Activated CD4-positive, alpha-beta T cell treated with anti-CD3 and anti-CD28 coated beads for 36 hours (primary cell): Measurements from ENCODE around the gene CORO2A. TPM values are rescaled to one million over a fixed set of nuclear protein-coding genes. Genes with fewer than 3 reads are reported as not detected.

ENCODE experiments used
- ATAC-seq: fragments of 200-7000 bp; cut with Tn5 transposase; one replicate; pipeline ENCODE4 v1.10.0; 2021; ENCODE audit warnings: mild to moderate bottlenecking, moderate library complexity
- CTCF ChIA-PET: fragments of 350-600 bp; sonication (Branson Sonifier 250); formaldehyde crosslinking; loops from one replicate; lab custom pipeline; 2021; ENCODE audit warnings: antibody characterized with exemption; lab: Charles Lee
- POLR2A ChIA-PET: fragments of 350-600 bp; sonication (Branson Sonifier 250); formaldehyde crosslinking; loops from one replicate; lab custom pipeline; 2021; ENCODE audit warnings: antibody characterized with exemption, inconsistent platforms; lab: Charles Lee
- DNase-seq: peaks from one replicate; pipeline ENCODE4 v3.0.0-alpha.2; 2020
- H3K27ac Mint-ChIP-seq: one replicate; pipeline ENCODE4 v1.8.0; 2021; ENCODE audit warnings: mixed read lengths
- H3K27me3 Mint-ChIP-seq: one replicate; pipeline ENCODE4 v1.8.0; 2021; ENCODE audit warnings: mixed read lengths
- H3K36me3 Mint-ChIP-seq: one replicate; pipeline ENCODE4 v1.8.0; 2021; ENCODE audit warnings: low read depth, mixed read lengths
- H3K4me1 Mint-ChIP-seq: one replicate; pipeline ENCODE4 v1.8.0; 2021; ENCODE audit warnings: mixed read lengths
- H3K4me3 Mint-ChIP-seq: one replicate; pipeline ENCODE4 v1.8.0; 2021; ENCODE audit warnings: mild to moderate bottlenecking, moderate library complexity, mixed read lengths
- H3K9me3 Mint-ChIP-seq: one replicate; pipeline ENCODE4 v1.8.0; 2021; ENCODE audit warnings: low read depth, mixed read lengths
- intact Hi-C, 2 experiments: fragments of 100-400 bp; cut with DNase I in 1 of 2; cut with micrococcal nuclease in 1 of 2; formaldehyde crosslinking; loops; one replicate each; pipeline versions ENCODE4 v1.14.2 to v1.15.1; 2022 to 2024; cut with DNase I, micrococcal nuclease
- total RNA-seq, 2 experiments: library from RNA; stranded (reverse); gene quantifications; one replicate each; pipeline ENCODE4 v1.2.3, GENCODE V29; 2021

Gene CORO2A, protein sequence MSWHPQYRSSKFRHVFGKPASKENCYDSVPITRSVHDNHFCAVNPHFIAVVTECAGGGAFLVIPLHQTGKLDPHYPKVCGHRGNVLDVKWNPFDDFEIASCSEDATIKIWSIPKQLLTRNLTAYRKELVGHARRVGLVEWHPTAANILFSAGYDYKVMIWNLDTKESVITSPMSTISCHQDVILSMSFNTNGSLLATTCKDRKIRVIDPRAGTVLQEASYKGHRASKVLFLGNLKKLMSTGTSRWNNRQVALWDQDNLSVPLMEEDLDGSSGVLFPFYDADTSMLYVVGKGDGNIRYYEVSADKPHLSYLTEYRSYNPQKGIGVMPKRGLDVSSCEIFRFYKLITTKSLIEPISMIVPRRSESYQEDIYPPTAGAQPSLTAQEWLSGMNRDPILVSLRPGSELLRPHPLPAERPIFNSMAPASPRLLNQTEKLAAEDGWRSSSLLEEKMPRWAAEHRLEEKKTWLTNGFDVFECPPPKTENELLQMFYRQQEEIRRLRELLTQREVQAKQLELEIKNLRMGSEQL
- 10 to 100 TPM in 1 of 2 experiments, 1 to 10 TPM in 1; 9.7 to 10.3 TPM for total RNA-seq

DNA sequence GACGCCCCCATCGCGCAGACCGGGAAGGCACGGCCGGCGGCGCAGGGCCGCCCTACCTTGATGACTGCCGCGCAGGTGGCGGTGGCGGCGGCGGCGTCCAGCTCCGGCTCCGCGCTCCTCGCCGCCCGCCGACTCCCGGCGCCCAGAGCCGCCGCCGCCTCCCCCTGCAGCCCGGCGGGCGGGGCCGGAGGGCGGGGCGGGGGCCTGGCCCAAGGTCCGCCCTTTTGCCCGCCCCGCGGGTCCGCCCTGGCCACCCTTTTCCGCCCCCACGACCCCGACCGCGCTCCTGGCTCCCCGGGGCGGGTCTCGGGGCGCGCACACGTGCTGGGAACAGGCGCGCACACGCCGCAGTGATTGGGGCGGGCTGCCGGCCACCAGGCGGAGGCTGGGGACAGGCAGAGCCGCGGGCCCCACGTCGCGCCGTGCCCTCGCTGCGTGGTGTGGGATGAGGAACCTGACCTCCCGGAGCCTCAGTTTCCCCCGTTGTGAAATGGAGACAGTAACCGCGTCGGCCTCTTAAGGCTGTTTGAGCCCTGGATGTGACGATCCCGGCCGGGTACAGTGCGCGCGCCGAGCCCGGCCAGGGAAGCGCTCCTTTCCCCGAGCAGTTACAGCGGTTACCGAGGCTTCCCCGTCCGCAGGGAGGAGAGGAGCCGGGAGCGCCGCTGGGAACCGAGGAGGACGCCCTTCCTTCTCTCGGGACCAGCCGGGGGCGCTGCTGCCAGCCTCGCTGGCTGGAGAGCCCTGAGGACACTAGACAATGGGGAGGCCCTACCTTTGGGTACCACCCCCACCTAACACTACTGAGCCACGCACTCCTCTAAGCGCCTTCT, at the start of gene CORO2A:
Gene CORO2A, minus strand, starts transcription at position 135 of the 833 bp plus-strand sequence. CDS start 34,977 bp downstream, outside the sequence.
- ChIA-PET POLR2A (interaction anchor here (0.7 to 1.8 kb wide), 3 partner anchors 13 to 64 kb away, joined by 3 to 5 read pairs (median 4); no protein-coding TSS in a partner anchor), CTCF (interaction anchor here (0.7 to 2.3 kb wide), 10 partner anchors 12 to 136 kb away, joined by 3 to 14 read pairs (median 4); partner anchors contain the start of genes NANS, TBC1D2 and TRIM14)
- no peaks in the 10 kb centered on the region for H3K27me3 Mint-ChIP-seq
- intact Hi-C loops: loop anchor here (1.0 to 10.0 kb wide), 11 partner anchors 64 to 604 kb away; partner anchors contain the start of genes ANKS6 (in 2 of the 2), NANS (in 1 of the 2), TBC1D2 (in 1 of the 2) and TRIM14 (in 1 of the 2)
- peak within 1 kb of the TSS; percentile 65 for H3K27ac Mint-ChIP-seq
- peak; percentile 78 for ATAC-seq
- DNase-seq: peak; percentile 83
- H3K4me3 Mint-ChIP-seq: peak within 1 kb of the TSS; percentile 78
- no peaks in the 10 kb centered on the region for H3K9me3 Mint-ChIP-seq
- no peaks in the 10 kb centered on the region for H3K36me3 Mint-ChIP-seq
- H3K4me1 Mint-ChIP-seq: peaks cover 26% of the 10 kb centered on the region

DNA sequence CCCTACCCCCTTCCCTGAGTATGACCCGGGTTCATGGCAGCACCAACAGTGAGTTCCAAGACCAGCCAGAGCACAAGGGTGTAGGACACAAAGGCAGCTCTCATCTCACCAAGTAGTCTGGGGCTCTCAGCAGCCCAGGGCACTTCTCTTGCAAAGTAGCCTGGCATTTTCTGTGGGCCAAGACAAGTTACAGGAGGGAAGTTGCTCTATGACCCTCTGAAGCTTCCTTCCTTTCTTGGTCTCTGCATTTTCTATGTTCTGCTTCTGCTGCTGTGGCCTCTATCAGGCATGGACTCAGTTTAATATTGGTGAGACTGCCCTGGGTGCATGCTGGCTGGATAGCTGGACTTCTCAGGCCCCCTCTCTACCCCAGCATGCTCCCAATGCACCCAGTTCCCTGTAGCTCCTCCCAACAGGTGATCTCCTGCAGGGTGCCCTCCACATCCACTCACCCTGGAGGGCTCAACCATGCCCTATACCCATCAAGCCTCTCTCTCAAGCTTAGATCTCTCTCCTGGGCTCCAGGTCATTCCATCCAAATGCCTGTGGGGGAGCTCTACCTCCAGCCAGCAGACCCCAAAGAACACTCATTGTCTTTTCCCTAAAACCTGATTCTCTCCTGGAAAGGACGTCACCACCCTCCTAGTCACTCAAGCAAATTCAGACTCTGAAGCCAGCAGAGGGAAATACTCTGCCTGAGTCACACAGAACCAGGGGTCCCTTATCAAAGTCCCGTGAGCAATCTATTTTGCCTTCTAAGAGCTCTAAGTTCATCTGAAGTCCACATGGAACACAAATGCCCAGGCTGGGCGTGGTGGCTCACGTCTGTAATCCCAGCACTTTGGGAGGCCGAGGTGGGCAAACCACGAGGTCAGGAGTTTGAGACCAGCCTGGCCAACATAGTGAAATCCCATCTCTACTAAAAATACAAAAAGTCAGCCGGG, 49.2 kb upstream of the CORO2A start:
- ChIA-PET POLR2A (no interaction called here), CTCF (interaction anchor here (0.6 to 1.4 kb wide), 7 partner anchors 10 to 168 kb away, joined by 3 to 7 read pairs (median 3); no protein-coding TSS in a partner anchor)
- no peak overlapping the region for H3K4me3 Mint-ChIP-seq
- no peaks in the 10 kb centered on the region for H3K27me3 Mint-ChIP-seq
- H3K4me1 Mint-ChIP-seq: no peaks in the 10 kb centered on the region
- ATAC-seq: no peak
- intact Hi-C loops: no loop called here
- no peak for DNase-seq
- H3K36me3 Mint-ChIP-seq: no peaks in the 10 kb centered on the region
- no peak overlapping the region for H3K27ac Mint-ChIP-seq
- no peaks in the 10 kb centered on the region for H3K9me3 Mint-ChIP-seq

DNA sequence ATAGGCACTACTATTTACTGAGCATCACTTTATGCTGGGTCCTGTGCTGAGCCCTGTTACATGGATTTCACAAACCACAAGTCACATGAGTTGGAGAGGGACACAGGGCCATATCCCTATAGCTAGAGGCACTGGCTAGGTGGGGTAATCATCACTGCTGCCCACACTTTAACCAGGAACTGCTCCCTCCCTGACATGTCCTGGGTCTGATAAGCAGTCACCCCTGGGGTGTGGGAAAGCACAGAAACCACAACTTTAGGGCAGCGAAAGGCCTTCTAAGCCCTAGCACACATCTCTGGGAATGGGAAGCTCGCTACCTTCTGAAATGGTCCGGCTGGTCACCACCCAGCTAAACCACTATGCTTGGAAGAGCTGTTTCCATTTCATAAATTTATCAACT, 48.0 kb upstream of the CORO2A start:
- H3K4me3 Mint-ChIP-seq: no peak overlapping the region
- CTCF ChIA-PET: interaction anchor here (1.3 kb wide), 1 partner anchor 166 kb away, joined by 7 read pairs; no protein-coding TSS in a partner anchor
- DNase-seq (no peak), ATAC-seq (no peak)
- no peak overlapping the region for H3K27ac Mint-ChIP-seq
- no peaks in the 10 kb centered on the region for H3K27me3 Mint-ChIP-seq
- no peaks in the 10 kb centered on the region for H3K36me3 Mint-ChIP-seq
- intact Hi-C loops: no loop called here
- POLR2A ChIA-PET: no interaction called here
- H3K9me3 Mint-ChIP-seq: no peaks in the 10 kb centered on the region
- no peaks in the 10 kb centered on the region for H3K4me1 Mint-ChIP-seq

DNA sequence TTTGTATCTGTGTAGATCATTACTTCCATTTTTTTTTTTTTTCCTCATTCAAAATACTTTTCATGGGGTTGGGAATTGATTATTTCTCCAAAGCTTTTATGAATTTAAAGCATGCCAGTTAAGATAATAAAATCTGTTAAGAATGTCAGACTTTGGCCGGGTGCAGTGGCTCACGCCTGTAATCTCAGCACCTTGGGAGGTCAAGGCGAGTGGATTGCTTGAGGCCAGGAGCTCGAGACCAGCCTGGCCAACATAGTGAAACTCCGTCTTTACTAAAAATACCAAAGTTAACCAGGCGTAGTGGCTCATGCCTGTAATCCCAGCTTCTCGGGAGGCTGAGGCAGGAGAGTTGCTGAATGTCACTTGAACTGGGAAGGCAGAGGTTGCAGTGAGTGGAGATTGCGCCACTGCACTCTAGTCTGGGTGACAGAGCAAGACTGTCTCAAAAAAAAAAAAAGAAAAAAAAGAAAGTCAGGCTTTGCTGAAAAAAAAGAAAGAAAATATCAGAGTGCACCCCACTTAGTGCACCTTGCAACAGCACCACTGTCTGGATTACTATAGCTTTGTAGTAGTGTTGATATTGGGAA, 44.6 kb upstream of the CORO2A start:
- DNase-seq (no peak), ATAC-seq (no peak)
- intact Hi-C loops: no loop called here
- no peaks in the 10 kb centered on the region for H3K36me3 Mint-ChIP-seq
- ChIA-PET CTCF (interaction anchor here (1.1 kb wide), 1 partner anchor 52 kb away, joined by 4 read pairs; no protein-coding TSS in a partner anchor), POLR2A (interaction anchor here (0.6 to 0.9 kb wide), 2 partner anchors 56 to 271 kb away, joined by 6 to 12 read pairs; no protein-coding TSS in a partner anchor)
- H3K27ac Mint-ChIP-seq: no peak overlapping the region
- no peak overlapping the region for H3K4me3 Mint-ChIP-seq
- no peaks in the 10 kb centered on the region for H3K9me3 Mint-ChIP-seq
- H3K27me3 Mint-ChIP-seq: no peaks in the 10 kb centered on the region
- H3K4me1 Mint-ChIP-seq: no peaks in the 10 kb centered on the region

DNA sequence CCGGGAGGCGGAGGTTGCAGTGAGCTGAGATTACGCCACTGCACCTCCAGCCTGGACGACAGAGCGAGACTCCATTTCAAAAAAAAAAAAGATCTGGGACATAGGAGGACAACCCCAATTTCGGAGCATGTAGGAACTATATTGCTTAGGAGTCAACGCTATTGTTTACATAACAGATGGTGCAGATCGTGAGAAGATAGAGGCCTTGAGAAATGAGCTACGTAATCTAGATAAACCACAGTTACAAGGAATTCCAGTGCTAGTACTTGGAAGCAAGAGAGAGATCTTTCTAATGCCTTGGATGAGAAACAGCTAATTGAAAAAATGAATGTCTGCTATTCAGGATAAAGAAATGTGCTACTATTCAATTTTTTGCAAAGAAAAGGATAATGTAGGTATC, 42.7 kb upstream of the CORO2A start:
- no peak overlapping the region for H3K4me3 Mint-ChIP-seq
- H3K27me3 Mint-ChIP-seq: no peaks in the 10 kb centered on the region
- no peak for ATAC-seq
- intact Hi-C loops: no loop called here
- H3K36me3 Mint-ChIP-seq: no peaks in the 10 kb centered on the region
- DNase-seq: no peak
- H3K27ac Mint-ChIP-seq: no peak overlapping the region
- POLR2A ChIA-PET: no interaction called here
- no peaks in the 10 kb centered on the region for H3K9me3 Mint-ChIP-seq
- no peaks in the 10 kb centered on the region for H3K4me1 Mint-ChIP-seq
- CTCF ChIA-PET: interaction anchor here (1.1 to 1.4 kb wide), 3 partner anchors 14 to 29 kb away, joined by 3 to 5 read pairs (median 4); no protein-coding TSS in a partner anchor

DNA sequence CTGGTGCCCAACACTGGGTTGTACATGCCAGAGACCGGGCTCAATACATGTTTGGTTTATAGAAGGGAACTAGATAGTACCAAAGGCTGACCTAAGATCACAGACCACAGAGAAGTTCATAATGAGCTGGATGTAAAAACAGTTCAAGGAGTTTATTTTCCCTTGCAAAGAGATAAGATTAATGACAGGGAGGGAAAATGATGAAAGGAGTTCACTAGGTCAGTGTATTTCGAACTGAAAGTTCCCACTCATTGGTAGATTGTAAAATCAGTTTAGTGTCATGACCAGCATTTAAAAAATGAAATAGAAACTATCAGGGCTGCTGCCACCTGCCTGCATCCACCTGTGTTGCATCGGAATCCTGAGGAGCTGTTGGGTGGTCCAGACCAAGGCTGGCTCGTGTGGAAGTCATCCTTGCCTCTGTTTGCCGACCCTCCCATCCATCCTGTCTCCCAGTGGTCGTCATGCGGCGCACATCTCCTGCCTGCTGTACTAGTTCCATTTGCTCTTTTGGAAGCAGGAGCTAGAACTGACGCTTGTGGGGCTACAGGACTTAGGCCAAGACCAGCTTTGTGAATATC, 41.9 kb upstream of the CORO2A start:
- H3K27me3 Mint-ChIP-seq: no peaks in the 10 kb centered on the region
- DNase-seq (no peak), ATAC-seq (no peak)
- H3K4me1 Mint-ChIP-seq: no peaks in the 10 kb centered on the region
- ChIA-PET CTCF (interaction anchor here (1.1 to 1.4 kb wide), 2 partner anchors 29 to 116 kb away, joined by 3 to 5 read pairs; no protein-coding TSS in a partner anchor), POLR2A (no interaction called here)
- H3K4me3 Mint-ChIP-seq: no peak overlapping the region
- no peaks in the 10 kb centered on the region for H3K36me3 Mint-ChIP-seq
- intact Hi-C loops: no loop called here
- no peaks in the 10 kb centered on the region for H3K9me3 Mint-ChIP-seq
- H3K27ac Mint-ChIP-seq: no peak overlapping the region

DNA sequence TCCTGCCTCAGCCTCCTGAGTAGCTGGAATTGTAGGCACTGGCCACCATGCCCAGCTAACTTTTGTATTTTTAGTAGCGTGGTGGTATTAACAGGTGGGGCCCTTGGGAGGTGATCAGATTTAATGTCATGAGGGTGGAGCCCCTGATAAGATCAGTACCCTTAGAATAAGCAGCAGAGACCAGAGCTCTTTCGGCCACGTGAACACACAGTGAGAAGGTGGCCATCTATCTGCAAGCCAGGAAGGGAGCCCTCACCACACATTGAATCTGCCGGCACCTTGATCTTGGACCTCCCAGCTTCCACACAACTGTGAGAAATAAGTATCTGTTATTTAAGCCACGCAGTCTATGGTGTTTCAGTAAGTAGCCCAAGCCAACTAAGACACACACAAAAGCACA, 40.5 kb upstream of the CORO2A start:
- CTCF ChIA-PET: interaction anchor here (0.7 to 1.3 kb wide), 4 partner anchors 12 to 543 kb away, joined by 3 to 5 read pairs (median 3); partner anchors contain the start of gene TBC1D2
- POLR2A ChIA-PET: no interaction called here
- Mint-ChIP-seq H3K27ac (no peak overlapping the region), H3K4me1 (no peaks in the 10 kb centered on the region), H3K27me3 (no peaks in the 10 kb centered on the region), H3K4me3 (no peak overlapping the region), H3K36me3 (peaks cover 4% of the 10 kb centered on the region), H3K9me3 (no peaks in the 10 kb centered on the region)
- DNase-seq: no peak
- intact Hi-C loops: no loop called here
- ATAC-seq: no peak

DNA sequence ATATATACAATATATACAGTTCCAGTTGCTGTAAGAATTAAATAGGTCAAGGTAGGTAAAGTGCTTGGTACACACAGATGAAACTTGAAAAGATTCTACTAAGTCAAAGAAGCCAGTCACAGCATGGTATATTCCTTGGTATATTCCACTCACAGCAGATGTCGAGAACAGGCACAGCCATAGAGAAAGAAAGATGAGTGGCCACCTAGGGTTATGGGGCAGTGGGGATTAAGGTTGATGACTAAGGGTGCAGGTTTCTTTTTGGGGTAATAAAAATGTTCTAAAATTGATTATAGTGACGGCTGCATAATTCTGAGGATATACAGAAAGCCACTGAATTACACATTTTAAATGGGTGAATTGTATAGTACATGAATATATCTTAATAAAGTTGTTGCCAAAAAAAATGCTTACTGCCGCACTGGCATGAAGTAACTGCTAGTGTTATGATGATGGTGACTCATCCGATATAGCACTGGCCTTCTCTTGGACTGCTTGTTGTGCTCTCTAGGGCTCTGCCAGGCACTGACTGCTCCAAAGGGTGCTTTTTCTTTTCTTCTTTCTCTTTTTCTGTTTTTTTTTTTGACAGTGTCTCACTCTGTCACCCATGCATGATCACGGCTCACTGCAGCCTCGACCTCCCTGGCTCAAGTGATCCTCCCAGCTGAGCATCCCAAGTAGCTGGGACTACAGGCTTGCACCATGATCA, 39.5 kb upstream of the CORO2A start:
- H3K9me3 Mint-ChIP-seq: no peaks in the 10 kb centered on the region
- ATAC-seq (no peak), DNase-seq (no peak)
- ChIA-PET POLR2A (no interaction called here), CTCF (interaction anchor here (0.9 to 1.0 kb wide), 2 partner anchors 24 to 27 kb away, joined by 3 read pairs; partner anchors contain the start of gene TBC1D2)
- peaks cover 5% of the 10 kb centered on the region for H3K36me3 Mint-ChIP-seq
- no peaks in the 10 kb centered on the region for H3K4me1 Mint-ChIP-seq
- H3K4me3 Mint-ChIP-seq: no peak overlapping the region
- no peaks in the 10 kb centered on the region for H3K27me3 Mint-ChIP-seq
- intact Hi-C loops: no loop called here
- H3K27ac Mint-ChIP-seq: no peak overlapping the region

DNA sequence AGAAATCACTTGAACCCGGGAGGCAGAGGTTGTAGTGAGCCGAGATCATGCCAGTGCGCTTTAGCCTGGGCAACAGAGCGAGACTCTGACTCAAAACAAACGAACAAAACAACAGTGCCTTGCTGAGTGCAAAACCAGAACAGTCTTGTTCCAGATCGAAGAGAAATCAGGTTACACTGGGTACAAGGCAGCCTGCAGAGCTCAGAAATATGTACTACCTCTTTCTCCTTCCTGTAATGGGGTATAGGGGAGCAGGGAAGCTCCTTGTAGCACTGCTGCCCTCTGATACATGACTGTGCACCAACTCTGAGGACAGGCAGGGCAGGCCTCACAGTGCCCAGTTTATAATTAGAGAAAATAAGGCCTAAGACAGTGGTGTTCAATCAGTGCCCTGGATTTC, 38.4 kb upstream of the CORO2A start:
- DNase-seq (no peak), ATAC-seq (no peak)
- CTCF ChIA-PET: interaction anchor here (1.4 kb wide), 1 partner anchor 17 kb away, joined by 4 read pairs; no protein-coding TSS in a partner anchor
- no peak overlapping the region for H3K27ac Mint-ChIP-seq
- POLR2A ChIA-PET: no interaction called here
- H3K36me3 Mint-ChIP-seq: peaks cover 5% of the 10 kb centered on the region
- intact Hi-C loops: no loop called here
- no peaks in the 10 kb centered on the region for H3K4me1 Mint-ChIP-seq
- H3K27me3 Mint-ChIP-seq: no peaks in the 10 kb centered on the region
- no peaks in the 10 kb centered on the region for H3K9me3 Mint-ChIP-seq
- H3K4me3 Mint-ChIP-seq: no peak overlapping the region
